Fibroblast of villous mesenchyme (primary cell): ENCODE measurements around the gene RPS6KA2. TPM values are rescaled to one million over a fixed set of nuclear protein-coding genes. Genes with fewer than 3 reads are reported as not detected.

Experiments used
- DNase-seq: peaks from one replicate; pipeline ENCODE4 v3.0.0-alpha.2; 2010; ENCODE audit warnings: low read depth
- H3K4me3 ChIP-seq: 2 replicates; pipeline ENCODE4 v1.5.1; 2011; ENCODE audit warnings: low read depth, mild to moderate bottlenecking, low read length
- total RNA-seq: library from RNA; depleted of rRNA; stranded (reverse); fragments of >200 nt; gene quantifications from 2 replicates; pipeline ENCODE4 v1.2.3, GENCODE V29; 2012
- TF ChIP-seq, protein P1 (sequence below): IDR thresholded peaks from 2 replicates; pipeline ENCODE4 v1.5.1; 2012; ENCODE audit warnings: low read depth, mild to moderate bottlenecking, low read length; ENCODE audit not compliant: insufficient read depth

Gene RPS6KA2
- total RNA-seq, 1 donor = 15.5 TPM

DNA sequence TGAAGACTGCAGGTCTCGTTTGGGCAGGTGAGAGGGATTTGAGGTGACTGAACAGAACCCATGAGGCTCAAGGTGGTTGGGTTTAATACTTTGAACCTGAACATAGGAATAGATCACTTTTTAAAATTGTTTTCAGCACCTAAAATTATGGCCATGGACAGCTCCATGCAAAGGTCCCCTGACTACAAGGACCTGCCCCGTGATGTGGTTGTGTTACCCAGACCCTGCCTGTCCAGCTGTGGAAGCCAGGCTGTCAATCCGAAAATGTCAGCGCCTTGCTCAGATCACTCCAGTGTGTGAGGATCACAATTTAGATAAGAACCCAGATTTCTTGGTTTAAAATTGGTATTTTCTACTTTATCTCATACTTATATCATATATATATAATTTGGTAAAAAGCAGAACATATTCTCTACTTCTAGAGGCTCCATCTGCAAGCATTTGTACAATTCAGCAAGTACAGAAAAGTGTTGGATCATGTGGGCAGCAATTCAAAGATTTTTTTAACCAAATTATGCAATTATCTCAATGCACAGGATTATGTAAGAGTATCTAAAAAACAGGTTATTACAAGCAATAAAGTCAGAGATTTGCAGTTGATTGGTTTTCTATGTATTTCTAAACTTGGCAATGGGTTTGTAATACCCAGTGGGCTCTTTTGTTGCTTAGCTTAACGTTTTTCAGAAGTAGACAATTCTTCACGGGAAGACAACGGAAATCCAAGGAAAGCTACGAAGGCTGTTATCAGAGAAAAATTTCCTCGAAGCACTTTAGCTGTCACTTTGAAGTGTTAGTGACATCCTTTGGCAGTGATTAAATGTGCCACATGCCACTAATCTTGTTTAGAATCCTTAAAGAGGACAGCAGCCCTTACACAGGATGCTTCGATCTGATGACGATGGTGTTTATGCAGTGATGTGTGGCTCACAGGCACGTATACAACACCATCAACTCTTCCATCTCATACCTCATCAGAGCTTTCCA is 24.1 kb upstream of the RPS6KA2 start:
- TF ChIP-seq, protein P1, sequence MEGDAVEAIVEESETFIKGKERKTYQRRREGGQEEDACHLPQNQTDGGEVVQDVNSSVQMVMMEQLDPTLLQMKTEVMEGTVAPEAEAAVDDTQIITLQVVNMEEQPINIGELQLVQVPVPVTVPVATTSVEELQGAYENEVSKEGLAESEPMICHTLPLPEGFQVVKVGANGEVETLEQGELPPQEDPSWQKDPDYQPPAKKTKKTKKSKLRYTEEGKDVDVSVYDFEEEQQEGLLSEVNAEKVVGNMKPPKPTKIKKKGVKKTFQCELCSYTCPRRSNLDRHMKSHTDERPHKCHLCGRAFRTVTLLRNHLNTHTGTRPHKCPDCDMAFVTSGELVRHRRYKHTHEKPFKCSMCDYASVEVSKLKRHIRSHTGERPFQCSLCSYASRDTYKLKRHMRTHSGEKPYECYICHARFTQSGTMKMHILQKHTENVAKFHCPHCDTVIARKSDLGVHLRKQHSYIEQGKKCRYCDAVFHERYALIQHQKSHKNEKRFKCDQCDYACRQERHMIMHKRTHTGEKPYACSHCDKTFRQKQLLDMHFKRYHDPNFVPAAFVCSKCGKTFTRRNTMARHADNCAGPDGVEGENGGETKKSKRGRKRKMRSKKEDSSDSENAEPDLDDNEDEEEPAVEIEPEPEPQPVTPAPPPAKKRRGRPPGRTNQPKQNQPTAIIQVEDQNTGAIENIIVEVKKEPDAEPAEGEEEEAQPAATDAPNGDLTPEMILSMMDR = no peak
- no peak for DNase-seq
- no peak overlapping the region for H3K4me3 ChIP-seq

DNA sequence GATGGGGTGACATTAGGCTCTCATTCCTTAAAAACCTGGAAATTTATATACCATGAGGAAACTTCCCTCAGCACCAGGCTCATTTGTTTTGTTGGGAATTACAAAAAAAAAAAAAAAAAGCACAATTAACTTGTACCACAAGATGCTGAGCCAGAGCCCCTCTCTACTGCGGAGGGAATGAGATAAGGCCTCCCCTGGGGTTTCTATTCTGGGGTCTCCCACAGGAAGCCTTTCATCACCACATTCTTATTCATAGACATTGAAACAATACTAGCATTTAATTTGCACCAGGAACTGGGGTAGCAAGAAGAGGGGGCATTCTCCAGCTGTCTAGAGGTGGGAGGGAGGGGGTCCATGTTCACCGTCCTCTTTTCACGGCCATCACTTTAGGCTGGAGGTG is 23.0 kb upstream of the RPS6KA2 start:
- no peak for DNase-seq
- H3K4me3 ChIP-seq = no peak overlapping the region
- TF ChIP-seq, protein P1 = no peak

DNA sequence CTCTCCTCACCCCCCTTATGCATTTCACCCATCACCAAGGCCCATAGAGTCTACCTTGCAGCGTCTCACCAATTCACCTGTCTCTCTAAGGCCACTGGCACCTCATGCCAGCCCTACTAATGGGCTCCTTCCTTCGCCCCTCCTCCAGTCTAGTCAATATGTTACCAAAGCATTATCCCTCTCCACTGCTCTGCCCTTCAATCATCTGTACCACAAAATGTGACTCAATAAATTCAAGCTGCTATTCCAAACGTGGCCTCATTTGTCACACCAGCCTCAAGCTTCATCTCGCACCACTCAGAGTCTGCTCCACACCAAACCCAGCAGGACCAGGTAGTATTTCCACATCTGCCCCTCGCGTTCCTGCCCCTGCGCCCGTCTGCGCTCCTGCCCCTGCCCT is 21.8 kb upstream of the RPS6KA2 start:
- H3K4me3 ChIP-seq = no peak overlapping the region
- DNase-seq = no peak
- TF ChIP-seq, protein P1 = no peak

DNA sequence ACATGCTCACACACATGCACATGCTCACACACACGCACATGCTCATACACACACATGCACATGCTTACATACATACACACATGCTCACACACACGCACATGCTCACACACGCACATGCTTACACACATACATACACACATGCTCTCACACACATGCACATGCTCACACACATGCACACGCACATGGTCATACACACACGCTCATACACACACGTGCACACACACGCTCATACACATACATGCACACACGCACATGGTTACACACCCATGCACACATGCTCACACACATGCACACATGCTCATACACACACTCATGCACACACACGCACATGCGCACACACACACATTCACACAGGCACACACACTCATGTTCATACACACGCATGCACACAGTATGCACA is 20.8 kb upstream of the RPS6KA2 start:
- H3K4me3 ChIP-seq = no peak overlapping the region
- DNase-seq = no peak
- TF ChIP-seq, protein P1 = no peak

DNA sequence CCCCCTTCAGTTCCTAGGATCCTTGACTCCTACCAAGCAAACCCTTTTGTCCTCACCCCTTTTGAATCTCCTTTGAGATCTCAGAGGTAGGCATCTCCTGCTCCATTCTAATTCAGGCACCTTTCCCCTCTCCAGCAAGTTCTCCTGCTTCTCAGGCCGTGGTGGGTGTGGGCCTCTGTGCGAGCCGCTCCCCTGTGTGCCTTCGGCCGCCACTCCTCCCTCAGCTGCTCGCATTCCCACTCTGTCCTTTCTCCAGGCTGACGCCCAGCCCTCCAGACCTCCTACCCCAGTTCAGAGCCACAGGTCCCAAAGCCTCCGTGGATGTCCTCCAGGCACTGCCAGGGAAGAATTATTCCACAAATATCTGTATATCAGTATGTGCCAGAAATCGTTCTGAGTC is 19.7 kb upstream of the RPS6KA2 start:
- DNase-seq = no peak
- H3K4me3 ChIP-seq = no peak overlapping the region
- TF ChIP-seq, protein P1 = no peak

DNA sequence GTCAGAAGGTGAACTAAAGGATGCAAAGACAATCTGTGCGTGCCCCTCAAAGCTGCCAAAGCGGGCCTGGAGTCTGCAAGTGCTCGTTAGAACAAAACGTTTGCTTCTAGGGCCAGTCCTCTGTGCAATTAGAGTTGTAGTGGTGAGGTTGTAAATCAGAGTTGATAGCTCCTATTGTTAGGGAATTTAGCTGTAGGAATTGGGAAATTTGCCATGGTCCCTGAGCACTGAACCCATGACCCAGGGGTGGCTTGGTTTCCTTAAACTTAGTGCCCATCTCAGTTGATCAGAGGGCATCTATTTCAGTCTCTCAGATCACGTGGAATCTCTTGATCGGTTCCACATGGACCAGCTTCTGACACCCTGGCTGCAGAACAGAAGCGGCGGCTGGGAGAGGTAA is 18.8 kb upstream of the RPS6KA2 start:
- DNase-seq = no peak
- TF ChIP-seq, protein P1 = no peak
- H3K4me3 ChIP-seq = no peak overlapping the region
